Liver (tissue), 9 donors: ENCODE results near the gene TMEM165. TPM values are rescaled to one million over a fixed set of nuclear protein-coding genes. Genes with fewer than 3 reads are reported as not detected.

Source experiments
- DNase-seq: peaks from one replicate; pipeline ENCODE4 v3.0.0-alpha.2; 2017; ENCODE audit warnings: low spot score
- H3K27ac ChIP-seq, 2 donors: one replicate each; pipeline ENCODE4 v1.7.0; 2013; ENCODE audit warnings: inconsistent platforms in 2 of 2, low read length in 2 of 2, control low read depth in 1 of 2, low read depth in 1 of 2, mild to moderate bottlenecking in 1 of 2
- H3K27me3 ChIP-seq, 4 donors: one replicate each; pipeline versions ENCODE4 v1.6.1 to v1.7.0; 2013; ENCODE audit warnings: low read length in 3 of 4, inconsistent platforms in 1 of 4, mild to moderate bottlenecking in 1 of 4, moderate library complexity in 1 of 4; ENCODE audit not compliant: control insufficient read depth in 4 of 4, insufficient read depth in 4 of 4
- H3K36me3 ChIP-seq, 4 donors: one replicate each; pipeline versions ENCODE4 v1.6.1 to v1.7.0; 2013; ENCODE audit warnings: low read length in 3 of 4, mild to moderate bottlenecking in 3 of 4, low read depth in 1 of 4, moderate library complexity in 1 of 4; ENCODE audit not compliant: control insufficient read depth in 4 of 4, insufficient read depth in 3 of 4
- H3K4me1 ChIP-seq, 4 donors: one replicate each; pipeline versions ENCODE4 v1.6.1 to v1.7.0; 2013; ENCODE audit warnings: low read length in 3 of 4, mild to moderate bottlenecking in 3 of 4, moderate library complexity in 1 of 4; ENCODE audit not compliant: control insufficient read depth in 4 of 4, insufficient read depth in 4 of 4
- H3K4me3 ChIP-seq, 3 donors: one replicate each; pipeline versions ENCODE4 v1.6.1 to v1.7.0; 2013; ENCODE audit warnings: low read length in 3 of 3, control low read depth in 1 of 3, low read depth in 1 of 3, mild to moderate bottlenecking in 1 of 3
- H3K9ac ChIP-seq, 2 donors: one replicate each; pipeline ENCODE4 v1.7.0; 2013; ENCODE audit warnings: low read length in 2 of 2, mild to moderate bottlenecking in 2 of 2, moderate library complexity in 2 of 2, control low read depth in 1 of 2, low read depth in 1 of 2
- H3K9me3 ChIP-seq, 4 donors: one replicate each; pipeline versions ENCODE4 v1.6.1 to v1.7.0; 2013; ENCODE audit warnings: low read length in 3 of 4; ENCODE audit not compliant: control insufficient read depth in 4 of 4
- ATF3 ChIP-seq: IDR thresholded peaks from 2 replicates; pipeline ENCODE4 v1.6.1; 2016; ENCODE audit warnings: antibody characterized with exemption
- CTCF ChIP-seq: fragments of 150-350 bp; IDR thresholded peaks from 2 replicates; pipeline ENCODE4 v1.5.1; 2017; ENCODE audit warnings: improper control_type of control experiment, low read depth, low read length; ENCODE audit not compliant: missing input control
- EGR1 ChIP-seq, 2 donors: IDR thresholded peaks; 2 replicates each; pipeline ENCODE4 v1.6.1; 2016 to 2018; ENCODE audit warnings: antibody characterized with exemption in 2 of 2, low read depth in 2 of 2
- FOXA1 ChIP-seq: IDR thresholded peaks from 2 replicates; pipeline ENCODE4 v1.6.1; 2016; ENCODE audit warnings: antibody characterized with exemption
- FOXA2 ChIP-seq: IDR thresholded peaks from 2 replicates; pipeline ENCODE4 v1.6.1; 2016; ENCODE audit warnings: antibody characterized with exemption
- GABPA ChIP-seq, 2 donors: IDR thresholded peaks in 1 of 2; conservative IDR thresholded peaks in 1 of 2; 2 replicates each; pipeline ENCODE4 v1.6.1; 2016; ENCODE audit warnings: antibody characterized with exemption in 2 of 2, mild to moderate bottlenecking in 1 of 2, moderate library complexity in 1 of 2
- HNF4A ChIP-seq, 2 donors: conservative IDR thresholded peaks; 2 replicates each; pipeline ENCODE4 v1.6.1; 2016; ENCODE audit warnings: antibody characterized with exemption in 2 of 2, mild to moderate bottlenecking in 2 of 2
- HNF4G ChIP-seq: IDR thresholded peaks from 2 replicates; pipeline ENCODE4 v1.6.1; 2016; ENCODE audit warnings: antibody characterized with exemption
- JUND ChIP-seq, 2 donors: IDR thresholded peaks; 2 replicates each; pipeline ENCODE4 v1.6.1; 2016; ENCODE audit warnings: antibody characterized with exemption in 2 of 2
- MAX ChIP-seq: IDR thresholded peaks from 2 replicates; pipeline ENCODE4 v1.6.1; 2016; ENCODE audit warnings: antibody characterized with exemption
- NR2F2 ChIP-seq: IDR thresholded peaks from 2 replicates; pipeline ENCODE4 v1.6.1; 2016; ENCODE audit warnings: antibody characterized with exemption
- RAD21 ChIP-seq, 2 donors: IDR thresholded peaks; 2 replicates each; pipeline ENCODE4 v1.6.1; 2016; ENCODE audit warnings: antibody characterized with exemption in 2 of 2, mild to moderate bottlenecking in 2 of 2
- REST ChIP-seq: IDR thresholded peaks from 2 replicates; pipeline ENCODE4 v1.6.1; 2016; ENCODE audit warnings: antibody characterized with exemption, mild to moderate bottlenecking
- RXRA ChIP-seq, 2 donors: IDR thresholded peaks; 2 replicates each; pipeline ENCODE4 v1.6.1; 2017 to 2018; ENCODE audit warnings: antibody characterized with exemption in 2 of 2, mild to moderate bottlenecking in 1 of 2
- SP1 ChIP-seq: IDR thresholded peaks from 2 replicates; pipeline ENCODE4 v1.6.1; 2018; ENCODE audit warnings: antibody characterized with exemption, mild to moderate bottlenecking
- TAF1 ChIP-seq: conservative IDR thresholded peaks from 2 replicates; pipeline ENCODE4 v1.6.1; 2016; ENCODE audit warnings: antibody characterized with exemption, mild to moderate bottlenecking
- YY1 ChIP-seq: IDR thresholded peaks from 2 replicates; pipeline ENCODE4 v1.6.1; 2016; ENCODE audit warnings: antibody characterized with exemption, mild to moderate bottlenecking
- ZBTB33 ChIP-seq: IDR thresholded peaks from 2 replicates; pipeline ENCODE4 v1.6.1; 2016; ENCODE audit warnings: antibody characterized with exemption
- WGBS: extraction: QIAGEN DNeasy Blood & Tissue Kit; methylation state at CpG from one replicate; pipeline ENCODE4 v1.1.7; 2013; 5-methylcytosine and 5-hydroxymethylcytosine counted together
- polyA plus RNA-seq, 2 donors: library from polyadenylated mRNA; stranded (reverse) in 1 of 2; unstranded in 1 of 2; fragments of 200-250 nt in 1 of 2; fragments of >200 nt in 1 of 2; fragmentation: Nextera tagmentation in 1 of 2; extraction: Ambion mirVana in 1 of 2; gene quantifications; one replicate each; pipeline versions ENCODE4 v1.2.1 to v1.2.3, GENCODE V29; 2013 to 2015
- total RNA-seq, 2 donors: library from RNA; depleted of rRNA; stranded (reverse); fragments of >200 nt; gene quantifications; one replicate each; pipeline ENCODE4 v1.2.3, GENCODE V29; 2014
- donor health status: healthy.
- donor health status: healthy.
- donor health status: healthy.
- donor health status: healthy.
- donor health status: healthy.

Gene TMEM165
- total and polyA plus RNA-seq, 4 donors = 16.4 to 42.1 (median 29.1) TPM

GRCh38 chr4:55358246-55358645, 37.5 kb upstream of the TMEM165 start:
- no peak overlapping the region for H3K27ac ChIP-seq
- TF ChIP-seq REST = no peak
- no peak for TF ChIP-seq SP1
- no peak for TF ChIP-seq FOXA1
- no peak for TF ChIP-seq EGR1 (IDR thresholded peaks at IDR 0.05; ENCODE audit: low read depth in 2 of 2)
- no peak for TF ChIP-seq GABPA (IDR thresholded peaks at IDR 0.05 in 1 of 2, conservative IDR thresholded peaks at IDR 0.05 in 1 of 2)
- TF ChIP-seq ZBTB33 = no peak
- no peak for TF ChIP-seq HNF4G
- TF ChIP-seq ATF3 = no peak
- TF ChIP-seq CTCF = no peak
- TF ChIP-seq MAX = no peak
- no peak for TF ChIP-seq RAD21 (IDR thresholded peaks at IDR 0.05)
- no peak for TF ChIP-seq YY1
- TF ChIP-seq JUND (IDR thresholded peaks at IDR 0.05) = no peak
- no peak for TF ChIP-seq RXRA (IDR thresholded peaks at IDR 0.05)
- no peak for TF ChIP-seq NR2F2
- TF ChIP-seq TAF1 = no peak
- H3K36me3 ChIP-seq = no peaks in the 10 kb centered on the region
- DNase-seq = no peak
- no peak overlapping the region for H3K4me3 ChIP-seq
- H3K4me1 ChIP-seq = no peaks in the 10 kb centered on the region
- no peak overlapping the region for H3K9ac ChIP-seq
- WGBS = 96% methylated on average over 2 of the region's 2 CpGs
- no peaks in the 10 kb centered on the region for H3K9me3 ChIP-seq
- H3K27me3 ChIP-seq = no peaks in the 10 kb centered on the region

GRCh38 chr4:55358668-55359067, 37.1 kb upstream of the TMEM165 start:
- no peak overlapping the region for H3K27ac ChIP-seq
- no peaks in the 10 kb centered on the region for H3K36me3 ChIP-seq
- no peaks in the 10 kb centered on the region for H3K9me3 ChIP-seq
- no peak for TF ChIP-seq HNF4A (conservative IDR thresholded peaks at IDR 0.05)
- TF ChIP-seq FOXA1 = no peak
- TF ChIP-seq SP1 = no peak
- no peak for TF ChIP-seq FOXA2
- no peak for TF ChIP-seq JUND (IDR thresholded peaks at IDR 0.05)
- no peak for TF ChIP-seq NR2F2
- no peaks in the 10 kb centered on the region for H3K27me3 ChIP-seq
- H3K4me3 ChIP-seq = no peak overlapping the region
- no peak for DNase-seq
- WGBS = 74% methylated on average over 2 of the region's 2 CpGs
- H3K4me1 ChIP-seq = no peaks in the 10 kb centered on the region
- H3K9ac ChIP-seq = no peak overlapping the region
